LNCAP (cell line): ENCODE results near the gene KANSL2.
A peak's percentile ranks its signal among the peaks of the same experiment; 100 is the strongest.

Experiments used
- TF ChIP-seq, protein P1 (sequence below): fragments of 450-650 bp; IDR thresholded peaks from 2 replicates; pipeline ENCODE4 v1.5.1; 2017; ENCODE audit warnings: mild to moderate bottlenecking

The KANSL2 gene

DNA sequence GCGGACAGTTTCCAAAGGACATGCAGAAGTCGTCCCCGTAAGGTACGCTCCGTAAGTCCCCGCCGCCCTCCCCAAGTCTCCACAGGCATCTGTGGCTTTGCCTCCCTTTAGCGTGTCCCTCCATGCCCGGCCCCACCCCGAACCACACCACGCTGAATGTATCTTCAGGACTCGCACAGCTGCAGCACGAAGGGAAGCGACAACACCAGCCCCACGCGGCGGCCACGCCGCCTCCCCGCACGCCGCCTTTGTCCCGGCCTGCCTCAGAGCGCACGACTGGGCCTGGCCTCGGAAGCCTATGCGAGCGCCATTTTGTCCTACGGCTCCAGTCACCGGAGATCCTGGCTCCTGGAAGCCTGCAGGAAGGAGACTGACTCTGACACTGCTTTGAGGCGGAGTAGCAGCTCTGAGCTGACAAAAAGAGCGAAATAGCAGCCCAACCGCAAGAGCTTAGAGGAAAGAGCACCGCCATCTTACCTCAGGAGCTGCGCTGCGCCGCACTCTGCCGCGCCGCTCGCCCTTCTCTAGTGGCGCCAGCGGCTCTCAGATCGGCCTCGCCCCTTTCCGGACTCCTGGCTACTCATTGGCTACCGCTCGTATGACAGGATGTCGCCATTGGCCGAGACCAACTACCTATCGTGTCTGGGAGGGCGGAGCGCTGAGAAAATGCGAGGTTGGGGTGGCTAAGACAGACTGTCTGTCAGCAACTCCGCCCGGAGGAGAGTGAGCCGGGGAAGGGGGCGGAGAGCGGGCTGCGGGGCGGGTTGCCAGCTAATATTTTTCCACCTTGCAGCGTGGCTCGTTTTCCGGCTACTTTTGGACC lies at the start of gene KANSL2:
TSS of gene KANSL2 (minus strand) at position 529 of the 823 bp plus-strand sequence. CDS start 606 bp downstream, outside the sequence.
- TF ChIP-seq, protein P1, sequence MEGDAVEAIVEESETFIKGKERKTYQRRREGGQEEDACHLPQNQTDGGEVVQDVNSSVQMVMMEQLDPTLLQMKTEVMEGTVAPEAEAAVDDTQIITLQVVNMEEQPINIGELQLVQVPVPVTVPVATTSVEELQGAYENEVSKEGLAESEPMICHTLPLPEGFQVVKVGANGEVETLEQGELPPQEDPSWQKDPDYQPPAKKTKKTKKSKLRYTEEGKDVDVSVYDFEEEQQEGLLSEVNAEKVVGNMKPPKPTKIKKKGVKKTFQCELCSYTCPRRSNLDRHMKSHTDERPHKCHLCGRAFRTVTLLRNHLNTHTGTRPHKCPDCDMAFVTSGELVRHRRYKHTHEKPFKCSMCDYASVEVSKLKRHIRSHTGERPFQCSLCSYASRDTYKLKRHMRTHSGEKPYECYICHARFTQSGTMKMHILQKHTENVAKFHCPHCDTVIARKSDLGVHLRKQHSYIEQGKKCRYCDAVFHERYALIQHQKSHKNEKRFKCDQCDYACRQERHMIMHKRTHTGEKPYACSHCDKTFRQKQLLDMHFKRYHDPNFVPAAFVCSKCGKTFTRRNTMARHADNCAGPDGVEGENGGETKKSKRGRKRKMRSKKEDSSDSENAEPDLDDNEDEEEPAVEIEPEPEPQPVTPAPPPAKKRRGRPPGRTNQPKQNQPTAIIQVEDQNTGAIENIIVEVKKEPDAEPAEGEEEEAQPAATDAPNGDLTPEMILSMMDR: no peak

GRCh38 chr12:48728807-48729206 lies 46.8 kb upstream of the KANSL2 start:
- TF ChIP-seq, protein P1: no peak

DNA sequence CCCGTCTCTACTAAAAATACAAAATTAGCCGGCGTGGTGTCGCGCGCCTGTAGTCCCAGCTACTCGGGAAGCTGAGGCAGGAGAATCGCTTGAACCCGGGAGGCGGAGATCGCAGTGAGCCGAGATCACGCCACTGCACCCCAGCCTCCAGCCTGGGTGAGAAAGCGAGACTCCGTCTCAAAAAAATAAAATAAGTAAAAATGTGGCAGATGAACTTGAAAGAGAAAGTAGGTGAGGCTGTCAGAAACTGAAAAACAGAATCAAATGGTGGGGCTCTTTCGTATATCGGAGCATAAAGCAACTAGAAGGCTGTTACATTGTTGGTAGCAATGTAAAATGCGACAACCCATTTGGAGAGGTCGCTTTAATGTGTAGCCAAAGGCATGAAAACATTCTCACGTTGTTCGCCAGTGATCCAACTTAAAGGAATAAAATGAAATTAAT lies 35.2 kb upstream of the KANSL2 start:
- TF ChIP-seq, protein P1: no peak

DNA sequence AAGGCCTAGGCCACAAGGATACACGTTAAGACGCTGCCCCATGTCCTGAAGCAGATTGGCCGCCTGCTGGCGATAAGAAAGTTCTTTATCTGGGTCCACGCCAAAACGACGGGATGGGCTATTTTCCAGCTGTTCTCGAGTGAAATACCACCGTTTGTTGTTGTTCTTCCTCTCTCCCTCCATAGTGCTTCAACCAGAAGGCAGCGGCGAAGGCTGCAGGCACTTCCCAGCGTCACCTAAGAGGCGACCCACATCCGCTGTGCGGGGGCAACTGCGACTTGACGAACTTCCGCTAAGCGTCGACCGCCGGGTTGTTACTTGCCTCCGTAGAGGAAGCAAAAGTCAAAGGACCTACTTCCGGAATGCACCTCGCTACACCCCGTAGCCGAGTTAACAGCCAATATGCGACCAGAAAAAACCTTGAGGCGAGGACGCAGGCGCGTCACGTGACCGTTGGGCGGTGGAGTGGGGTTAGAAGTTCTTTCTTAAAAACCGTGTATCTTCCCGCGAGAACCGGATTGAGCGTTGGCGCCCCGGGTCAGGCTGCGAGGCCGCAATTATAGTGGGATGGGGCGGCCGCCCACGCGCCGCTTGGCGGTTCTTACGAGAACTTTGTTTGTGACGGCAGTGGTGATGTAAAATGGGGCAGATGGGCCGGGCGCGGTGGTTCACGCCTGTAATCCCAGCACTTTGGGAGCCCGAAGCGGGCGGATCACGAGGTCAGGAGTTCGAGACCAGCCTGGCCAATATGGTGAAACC lies 34.6 kb upstream of the KANSL2 start, which contains the start of gene CCNT1:
TSS of gene CCNT1 (minus strand) at position 215 of the 759 bp plus-strand sequence. CDS start at position 183, 32 bp downstream.
- TF ChIP-seq, protein P1: 0 out of 2 replicates have a peak, but pooled peaks have one; percentile 6

GRCh38 chr12:48716168-48716492 lies 34.1 kb upstream of the KANSL2 start:
- TF ChIP-seq, protein P1: no peak

DNA sequence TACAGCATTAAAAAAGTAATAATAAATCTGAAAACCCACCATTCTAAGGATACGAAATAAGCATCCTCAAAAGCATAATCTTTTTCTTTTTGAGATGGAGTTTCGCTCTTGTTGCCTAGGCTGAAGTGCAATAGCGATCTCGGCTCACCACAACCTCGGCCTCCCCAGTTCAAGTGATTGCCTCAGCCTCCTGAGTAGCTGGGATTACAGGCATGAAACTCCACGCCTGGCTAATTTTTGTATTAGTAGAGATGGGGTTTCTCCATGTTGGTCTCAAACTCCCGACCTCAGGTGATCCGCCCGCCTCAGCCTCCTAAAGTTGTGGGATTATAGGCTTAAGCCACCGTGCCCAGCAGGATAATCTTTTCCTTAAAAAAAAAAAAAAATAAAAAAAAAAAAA lies 30.2 kb upstream of the KANSL2 start:
- TF ChIP-seq, protein P1: no peak

DNA sequence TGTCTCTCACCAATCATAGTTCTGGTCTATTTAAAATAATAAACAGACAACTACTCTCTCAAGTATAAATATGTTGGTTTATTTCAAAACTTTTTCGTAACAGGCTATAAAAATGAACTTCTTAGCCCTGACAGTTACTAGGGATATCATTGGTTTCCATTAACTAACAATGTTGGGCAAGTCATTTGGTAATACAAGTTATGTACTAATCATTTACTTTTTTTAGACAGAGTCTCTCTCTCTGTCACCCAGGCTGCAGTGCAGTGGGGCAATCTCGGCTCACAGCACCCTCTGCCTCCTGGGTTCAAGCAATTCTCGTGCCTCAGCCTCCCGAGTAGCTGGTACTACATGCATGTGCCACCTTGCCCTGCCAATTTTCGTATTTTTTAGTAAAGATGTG lies 14.6 kb upstream of the KANSL2 start:
- TF ChIP-seq, protein P1: no peak
